ENCODE results near the gene RANBP3L.
"Not testable (repeated sequence)": the region's sequence is repeated elsewhere in the genome, so short reads cannot be mapped to it uniquely, and the experiment has no call there.

Gene RANBP3L

DNA sequence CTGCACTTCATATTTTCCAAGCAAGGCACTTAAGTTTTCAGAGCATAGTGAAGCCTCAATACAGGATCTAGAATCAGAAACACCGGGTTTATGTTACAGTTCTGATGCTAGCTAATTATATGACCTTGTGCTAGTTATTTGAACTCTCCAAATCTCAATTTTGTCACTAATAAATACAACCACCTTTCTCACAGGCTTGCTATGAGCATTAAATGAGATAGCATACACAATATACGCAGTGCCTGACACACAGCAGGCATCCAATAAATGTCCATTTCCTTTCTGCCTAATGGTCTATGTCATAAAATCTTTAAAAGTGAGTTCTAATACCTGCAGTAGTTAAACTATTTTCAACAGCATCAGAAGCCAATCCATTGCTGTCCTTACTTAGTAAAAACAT lies 92.9 kb downstream of the RANBP3L start:
- no peak for DNase-seq

DNA sequence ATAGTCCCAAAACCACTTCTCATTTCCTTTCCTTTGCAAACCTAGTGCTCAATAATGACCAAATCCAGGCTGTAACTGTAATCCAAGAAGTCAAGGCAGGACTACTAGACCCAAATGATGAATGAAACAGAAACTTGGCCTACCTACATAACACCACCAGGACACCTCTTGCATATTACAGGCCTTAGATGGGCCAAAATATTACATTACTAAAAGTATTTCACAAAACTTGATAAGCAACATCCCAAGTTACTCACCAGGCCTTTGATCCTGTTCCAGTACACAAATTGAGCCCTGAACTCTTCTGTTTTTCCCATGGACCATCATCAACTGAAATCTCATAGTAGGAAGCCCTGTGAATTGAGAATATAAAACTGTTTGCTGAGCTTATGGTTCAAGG lies 94.8 kb downstream of the RANBP3L start:
- DNase-seq = no peak

DNA sequence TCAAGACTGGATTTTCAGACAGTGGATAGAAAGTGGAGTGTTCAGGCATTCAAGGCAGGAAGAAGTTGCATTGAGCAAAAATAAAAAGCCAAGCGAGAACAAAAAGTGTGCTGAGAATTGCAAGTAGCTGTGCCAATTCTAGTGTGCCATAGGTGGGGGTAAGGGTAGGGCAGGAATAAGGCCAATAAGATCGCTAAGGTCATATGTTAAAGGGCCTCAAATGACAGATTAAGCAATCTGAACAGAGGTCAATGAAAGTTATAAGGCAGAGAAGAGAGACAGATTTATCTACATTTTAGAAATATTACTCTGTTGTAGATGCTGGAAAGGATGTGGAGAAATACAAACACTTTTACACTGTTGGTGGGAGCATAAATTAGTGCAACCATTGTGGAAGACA lies 96.4 kb downstream of the RANBP3L start:
- peak in 1 of 51 donors; percentile 3 for DNase-seq

DNA sequence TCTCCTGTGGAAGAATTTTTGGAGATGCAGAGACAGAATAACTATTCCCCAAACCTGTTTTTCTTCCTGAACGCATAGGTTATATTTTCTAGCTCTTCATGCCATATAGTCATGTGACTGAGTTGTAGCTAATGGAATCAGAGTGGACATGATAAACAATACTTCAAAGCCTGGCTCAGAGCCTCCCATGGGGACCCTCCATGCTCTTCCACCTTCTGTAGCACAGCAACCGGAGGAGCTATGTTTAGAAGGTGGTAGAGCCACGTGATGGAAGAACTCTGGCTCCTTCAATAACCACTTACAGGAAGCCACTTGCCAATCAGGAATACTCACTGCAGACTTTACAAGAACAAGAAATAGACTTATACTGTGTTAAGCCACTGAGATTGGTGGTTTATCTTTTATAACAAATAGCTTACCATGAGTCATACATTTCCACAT lies 99.2 kb downstream of the RANBP3L start:
- DNase-seq = no peak

DNA sequence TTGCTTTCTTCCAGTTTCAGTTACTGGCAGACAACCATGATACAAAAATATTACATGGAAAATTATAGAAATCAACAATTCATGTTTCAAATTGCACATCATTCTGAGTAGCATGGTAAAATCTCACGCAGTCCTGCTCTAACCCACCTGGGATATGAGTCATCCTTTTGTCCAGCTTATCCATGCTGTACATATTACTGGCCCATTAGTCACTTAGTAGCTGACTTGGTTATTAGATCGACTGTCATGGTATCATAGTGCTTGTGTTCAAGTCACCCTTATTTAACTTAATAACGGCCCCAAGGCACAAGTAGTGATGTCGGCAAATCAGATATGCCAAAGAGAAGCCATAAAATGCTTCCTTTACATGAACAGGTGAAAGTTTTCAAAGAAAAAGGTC lies 101.2 kb downstream of the RANBP3L start:
- no peak for DNase-seq

DNA sequence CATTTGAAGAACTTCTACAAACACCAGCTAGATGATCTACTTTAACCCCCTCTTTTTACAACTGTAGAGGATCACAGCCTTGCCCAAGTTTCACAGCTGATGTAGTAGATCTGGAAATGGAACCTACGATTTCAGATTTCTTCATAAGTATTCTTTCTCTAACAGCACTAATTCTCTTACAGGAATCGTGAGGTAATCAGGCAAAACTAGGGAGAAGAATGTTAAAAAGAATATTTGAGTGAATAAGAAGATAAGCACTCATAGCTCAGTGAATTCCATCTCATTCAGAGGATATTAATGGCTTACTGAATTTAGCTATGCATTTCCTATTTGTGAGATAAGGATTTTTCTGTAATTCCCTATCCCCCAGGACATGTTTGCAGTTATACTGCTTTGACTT lies 102.1 kb downstream of the RANBP3L start:
- no peak for DNase-seq

DNA sequence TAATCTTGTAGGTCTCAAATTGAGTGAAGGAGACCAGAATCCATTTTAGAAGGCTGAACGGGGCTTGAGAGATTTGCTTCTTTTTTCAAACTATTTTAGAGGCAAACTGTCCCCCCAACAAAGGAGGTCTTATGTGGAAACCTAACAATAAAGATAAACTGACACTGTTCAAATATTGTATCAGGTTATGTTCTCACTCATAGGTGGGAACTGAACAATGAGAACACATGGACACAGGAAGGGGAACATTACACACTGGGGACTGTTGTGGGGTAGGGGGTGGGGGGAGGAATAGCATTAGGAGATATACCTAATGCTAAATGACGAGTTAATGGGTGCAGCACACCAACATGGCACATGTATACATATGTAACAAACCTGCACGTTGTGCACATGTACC lies 102.9 kb downstream of the RANBP3L start:
- DNase-seq = not testable (repeated sequence)

All from hypothalamus (tissue), 51 donors.